ENCODE results near the gene SOS2. TPM values are rescaled to one million over a fixed set of nuclear protein-coding genes. Genes with fewer than 3 reads are reported as not detected.

SOS2 gene
- total RNA-seq, 1 experiment from 2014 or later: 9.4 TPM

GRCh38 chr14:50229681-50230080, 1.7 kb downstream of the SOS2 start:
- peaks cover 7% of the 10 kb centered on the region for H3K23me2 ChIP-seq (ENCODE audit: insufficient read length, low read depth, low read length, poor library complexity, severe bottlenecking)
- H2BK12ac ChIP-seq (ENCODE audit: insufficient read length, low read depth, low read length): no peak overlapping the region
- peak overlapping the region in 1 of 2 experiments; percentile 82; a peak in 2 of 5 replicates for H3K4me3 Mint-ChIP-seq
- peaks cover 5 to 10% of the 10 kb centered on the region in 2 experiments for H3K9me3 Mint-ChIP-seq
- no peak overlapping the region for H2AFZ ChIP-seq (ENCODE audit: low read length)
- no peaks in the 10 kb centered on the region for H3K79me1 ChIP-seq (ENCODE audit: insufficient read depth, low read depth, low read length, poor library complexity, severe bottlenecking)
- H3K9me3 ChIP-seq (ENCODE audit: control insufficient read depth, low read depth, low read length): no peaks in the 10 kb centered on the region
- no peak for TF ChIP-seq CTCF (conservative IDR thresholded peaks at IDR 0.05)
- no peak overlapping the region for H3K56ac ChIP-seq (ENCODE audit: insufficient read length, low read depth, low read length)
- peak overlapping the region; percentile 84 for H3K4me2 ChIP-seq (ENCODE audit: insufficient read depth, insufficient read length, low read length)
- H2BK15ac ChIP-seq (ENCODE audit: low read depth, low read length): no peak overlapping the region
- no peak overlapping the region for H3K18ac ChIP-seq (ENCODE audit: insufficient read length, low read depth, low read length)
- no peak for DNase-seq
- peaks cover 33 to 36% of the 10 kb centered on the region in 2 experiments for H3K4me1 Mint-ChIP-seq
- H3K27me3 ChIP-seq (ENCODE audit: insufficient read depth, low read length): no peaks in the 10 kb centered on the region
- no peaks in the 10 kb centered on the region for H4K20me1 ChIP-seq (ENCODE audit: control insufficient read depth, insufficient read depth, insufficient read length)
- no peak overlapping the region for H2BK5ac ChIP-seq (ENCODE audit: insufficient read length, low read length)
- H2BK20ac ChIP-seq (ENCODE audit: low read depth, low read length, poor library complexity, severe bottlenecking): no peak overlapping the region
- H3K27me3 Mint-ChIP-seq (ENCODE audit: low read depth): no peaks in the 10 kb centered on the region
- WGBS (ENCODE audit: extremely low coverage, insufficient read length, low lambda C conversion rate): no CpG with 5 or more reads among the region's 2 CpGs
- no peak overlapping the region for H3K4ac ChIP-seq (ENCODE audit: low read depth, low read length)
- no peak overlapping the region for H2AK5ac ChIP-seq (ENCODE audit: insufficient read length, low read length)
- no peak overlapping the region for H3T11ph ChIP-seq (ENCODE audit: low read length)
- H3K27ac Mint-ChIP-seq: no peak overlapping the region
- H4K91ac ChIP-seq (ENCODE audit: insufficient read length, low read depth, low read length): no peak overlapping the region
- peaks cover 8% of the 10 kb centered on the region in 3 experiments for H3K36me3 Mint-ChIP-seq (ENCODE audit: insufficient read depth in 1 of 3, low read depth in 3 of 3)
- no peak overlapping the region for H3K27ac ChIP-seq (ENCODE audit: insufficient read length, low read depth, low read length)
- H3K14ac ChIP-seq (ENCODE audit: insufficient read depth, low read length): no peak overlapping the region
- H4K5ac ChIP-seq (ENCODE audit: insufficient read length, low read depth, low read length): no peak overlapping the region
- no peak overlapping the region for H2BK120ac ChIP-seq (ENCODE audit: low read depth, low read length, poor library complexity, severe bottlenecking)
- H4K8ac ChIP-seq (replicated peaks; ENCODE audit: insufficient read length, low read depth, low read length): no peak overlapping the region
- no peaks in the 10 kb centered on the region for H3K4me1 ChIP-seq (ENCODE audit: insufficient read depth, low read length)
- H3K79me2 ChIP-seq (ENCODE audit: insufficient read depth, low read length): 0 out of 2 replicates have a peak, but pooled peaks cover 4% of the 10 kb centered on the region
- H3K23ac ChIP-seq (ENCODE audit: insufficient read length, low read depth, low read length): no peak overlapping the region
- H3K9ac ChIP-seq (ENCODE audit: extremely low read depth, insufficient read length, low read length): no peak overlapping the region

All from H9 (cell line).